Right cardiac atrium (tissue), 5 donors: ENCODE results near the gene MGMT. TPM values are rescaled to one million over a fixed set of nuclear protein-coding genes. Genes with fewer than 3 reads are reported as not detected.

Experiments used
- ATAC-seq, 2 donors: fragments of 200-7000 bp; cut with Tn5 transposase; one replicate each; pipeline versions ENCODE4 v1.8.0 to v1.9.1; 2020; ENCODE audit warnings: moderate library complexity in 2 of 2, mild to moderate bottlenecking in 1 of 2
- DNase-seq, 3 donors: peaks; one replicate each; pipeline ENCODE4 v3.0.0-alpha.2; 2020
- H3K27ac ChIP-seq: one replicate; pipeline ENCODE4 v1.5.1; 2013; ENCODE audit warnings: mild to moderate bottlenecking, low read length, control low read depth, moderate library complexity
- H3K27me3 ChIP-seq: one replicate; pipeline ENCODE4 v1.6.1; 2013; ENCODE audit not compliant: control insufficient read depth, insufficient read depth
- H3K4me1 ChIP-seq: one replicate; pipeline ENCODE4 v1.6.1; 2013; ENCODE audit warnings: low read length; ENCODE audit not compliant: control insufficient read depth, insufficient read depth
- H3K4me3 ChIP-seq: one replicate; pipeline ENCODE4 v1.5.1; 2013; ENCODE audit warnings: low read length, control low read depth
- H3K9me3 ChIP-seq: one replicate; pipeline ENCODE4 v1.6.1; 2013; ENCODE audit warnings: low read length; ENCODE audit not compliant: control insufficient read depth
- WGBS: extraction: QIAGEN DNeasy Blood & Tissue Kit; methylation state at CpG from one replicate; pipeline ENCODE4 v1.1.7; 2013; 5-methylcytosine and 5-hydroxymethylcytosine counted together
- intact Hi-C, 4 donors: fragments of 100-400 bp; cut with DNase I; formaldehyde crosslinking; loops; one replicate each; pipeline versions ENCODE4 v1.11.0 to v1.14.0; 2022 to 2023
- polyA plus RNA-seq: library from polyadenylated mRNA; stranded (reverse); fragments of 200-250 nt; gene quantifications from one replicate; pipeline ENCODE4 v1.2.3, GENCODE V29; 2013
- total RNA-seq, 4 donors: library from RNA; stranded (reverse); fragmentation: NEBNext Ultra II Directional; extraction: Animal tissue kit (Norgen Biotek cat#: 25700); gene quantifications; one replicate each; pipeline ENCODE4 v1.2.1, GENCODE V29; 2021
- donor health status: healthy with polysubstance abuse.
- donor health status: DM: no; HTN: yes; CAD: no.
- donor health status: DM: no; HTN: no; CAD: no.
- donor health status: DM: no; HTN: yes; CAD: no; lungs with severe emphysema.
- donor health status: DM: yes; HTN: yes; CAD: no.

Gene MGMT
- total and polyA plus RNA-seq, 5 donors, result 11.3 to 18.2 (median 13.6) TPM

DNA sequence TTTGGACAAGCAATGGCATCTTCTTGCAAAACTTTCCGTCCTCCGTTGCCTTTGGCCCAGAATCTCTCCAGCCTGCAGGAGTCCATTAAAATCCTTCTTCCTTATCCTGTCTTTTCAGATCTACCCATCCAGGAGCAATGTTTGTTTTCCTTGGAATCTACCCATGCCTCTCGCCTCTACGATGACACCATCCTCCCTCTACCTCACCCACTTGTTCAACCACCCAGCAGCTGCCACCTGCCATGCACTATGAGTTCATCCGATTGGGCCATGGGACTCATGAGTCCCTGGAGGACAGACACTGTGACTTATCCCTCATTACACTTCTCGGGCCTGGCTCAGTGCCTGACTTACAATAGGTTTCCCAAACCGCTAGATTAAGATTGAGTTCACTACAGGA lies 26.8 kb upstream of the MGMT start:
- Histone ChIP-seq H3K9me3 (no peaks in the 10 kb centered on the region), H3K27ac (no peak overlapping the region), H3K4me1 (no peaks in the 10 kb centered on the region), H3K4me3 (no peak overlapping the region), H3K27me3 (no peaks in the 10 kb centered on the region)
- no peak for ATAC-seq
- no peak for DNase-seq
- WGBS, result 93% methylated on average over 7 of the region's 7 CpGs
- intact Hi-C loops, result no loop called here

DNA sequence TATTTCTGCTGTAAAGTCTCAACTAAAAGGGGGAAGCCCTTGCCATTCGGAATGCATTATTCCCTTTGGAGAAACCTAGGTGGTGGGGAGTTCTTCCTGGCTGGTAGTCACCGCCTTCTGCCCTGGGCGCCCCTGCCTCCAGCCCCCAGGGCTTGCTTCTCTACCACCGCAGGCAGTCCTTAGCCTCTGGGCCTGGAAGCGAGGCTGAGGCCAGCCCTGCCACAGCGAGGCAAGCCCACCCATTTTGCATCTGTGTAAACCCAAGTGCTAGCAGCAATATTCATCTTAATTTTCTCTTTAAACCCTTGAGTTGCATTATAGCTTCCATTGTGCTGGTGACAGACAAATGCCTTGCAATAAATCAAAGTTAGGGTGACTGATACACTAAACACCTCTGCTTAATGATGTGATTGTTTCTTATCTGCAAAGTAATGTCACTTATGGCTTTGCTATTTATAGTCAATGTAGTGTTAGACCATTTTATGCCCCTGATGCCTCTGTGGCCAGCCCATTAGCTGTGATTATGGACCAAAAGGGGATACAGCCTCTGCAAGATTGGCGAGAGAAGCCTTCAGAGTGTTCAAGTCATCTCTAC lies 26.2 kb upstream of the MGMT start:
- intact Hi-C loops, result no loop called here
- no peaks in the 10 kb centered on the region for H3K27me3 ChIP-seq
- H3K9me3 ChIP-seq, result no peaks in the 10 kb centered on the region
- no peak overlapping the region for H3K4me3 ChIP-seq
- DNase-seq (no peak), ATAC-seq (no peak)
- H3K4me1 ChIP-seq, result no peaks in the 10 kb centered on the region
- no peak overlapping the region for H3K27ac ChIP-seq
- 93% methylated on average over 7 of the region's 7 CpGs for WGBS

DNA sequence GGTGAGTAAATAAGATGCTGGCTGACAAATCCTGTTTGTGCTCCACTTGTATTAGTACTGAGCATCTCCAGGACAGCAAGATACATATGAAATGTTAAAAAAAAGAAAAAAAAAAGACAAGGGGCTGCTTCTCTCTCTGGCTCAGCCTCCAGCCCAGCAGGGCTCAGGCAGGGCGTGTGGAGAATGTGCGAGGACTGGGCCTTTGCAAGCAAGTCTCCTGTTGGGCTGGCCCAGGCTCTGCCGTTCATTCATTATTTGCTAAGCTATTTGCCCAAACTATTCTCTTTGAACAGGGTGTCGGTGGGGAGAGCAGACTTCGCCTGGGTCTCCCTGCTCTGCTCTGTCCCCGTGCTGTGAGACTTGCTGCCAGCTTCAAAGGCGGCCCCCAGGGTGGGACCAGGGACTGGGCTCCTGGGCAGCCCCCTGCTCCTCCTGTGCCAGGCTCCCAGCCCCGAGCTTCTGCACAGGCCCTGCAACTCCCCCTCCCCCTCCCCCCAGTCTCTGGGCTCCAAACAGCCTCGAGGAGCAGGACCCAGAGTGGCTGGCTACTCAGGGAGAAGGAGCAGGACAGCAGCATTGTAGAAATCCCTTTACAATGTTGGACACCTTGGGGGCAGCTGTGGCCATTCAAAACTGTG lies 25.6 kb upstream of the MGMT start:
- ATAC-seq (no peak), DNase-seq (no peak)
- no peak overlapping the region for H3K27ac ChIP-seq
- 82% methylated on average over 9 of the region's 9 CpGs for WGBS
- no peak overlapping the region for H3K4me3 ChIP-seq
- H3K27me3 ChIP-seq, result no peaks in the 10 kb centered on the region
- H3K9me3 ChIP-seq, result no peaks in the 10 kb centered on the region
- intact Hi-C loops, result no loop called here
- H3K4me1 ChIP-seq, result no peaks in the 10 kb centered on the region

DNA sequence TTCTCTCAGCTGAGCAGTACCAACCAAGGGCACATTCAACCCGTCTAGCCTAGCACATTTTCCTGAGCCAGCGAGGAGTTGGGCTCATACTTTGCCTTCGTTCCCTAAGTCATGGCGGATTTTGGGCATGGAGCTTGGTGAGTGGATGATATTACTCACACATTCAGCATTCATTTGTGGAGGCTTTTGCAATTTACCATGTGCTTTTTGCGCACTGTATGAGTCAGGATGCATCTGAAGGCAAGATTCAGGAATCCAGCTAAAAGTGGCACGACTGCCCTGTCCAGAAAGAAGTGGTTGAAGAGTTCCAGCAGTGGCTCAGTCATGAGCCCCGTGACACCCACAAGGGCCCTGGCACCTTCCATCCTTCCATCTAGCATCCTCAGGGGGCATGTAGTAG lies 24.2 kb upstream of the MGMT start:
- Histone ChIP-seq H3K4me1 (no peaks in the 10 kb centered on the region), H3K9me3 (no peaks in the 10 kb centered on the region), H3K27me3 (no peaks in the 10 kb centered on the region), H3K27ac (no peak overlapping the region), H3K4me3 (no peak overlapping the region)
- WGBS, result 93% methylated on average over 7 of the region's 7 CpGs
- ATAC-seq (no peak), DNase-seq (no peak)
- intact Hi-C loops, result no loop called here

DNA sequence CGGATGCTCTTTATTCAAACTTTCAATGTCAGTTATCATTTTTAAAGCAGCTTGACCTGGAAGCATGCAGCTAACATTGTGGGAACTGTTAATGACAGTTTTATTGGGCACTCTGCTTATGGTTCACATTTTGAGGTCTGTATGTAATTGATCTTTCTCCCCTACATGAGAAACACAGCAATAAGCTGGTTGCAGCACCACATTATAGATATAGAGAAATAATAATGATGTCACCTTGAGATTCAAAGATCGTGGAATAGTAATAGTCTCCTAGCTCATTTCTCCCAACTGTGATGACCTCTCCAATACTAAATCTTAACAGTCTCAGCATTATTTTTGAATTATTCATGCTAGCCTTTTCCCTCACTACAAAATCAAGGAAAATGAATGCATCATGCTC lies 22.7 kb upstream of the MGMT start:
- Histone ChIP-seq H3K4me3 (no peak overlapping the region), H3K27me3 (no peaks in the 10 kb centered on the region), H3K9me3 (no peaks in the 10 kb centered on the region), H3K4me1 (no peaks in the 10 kb centered on the region), H3K27ac (no peak overlapping the region)
- intact Hi-C loops, result no loop called here
- no peak for DNase-seq
- no peak for ATAC-seq
- WGBS, result 91% methylated on average over 2 of the region's 2 CpGs

DNA sequence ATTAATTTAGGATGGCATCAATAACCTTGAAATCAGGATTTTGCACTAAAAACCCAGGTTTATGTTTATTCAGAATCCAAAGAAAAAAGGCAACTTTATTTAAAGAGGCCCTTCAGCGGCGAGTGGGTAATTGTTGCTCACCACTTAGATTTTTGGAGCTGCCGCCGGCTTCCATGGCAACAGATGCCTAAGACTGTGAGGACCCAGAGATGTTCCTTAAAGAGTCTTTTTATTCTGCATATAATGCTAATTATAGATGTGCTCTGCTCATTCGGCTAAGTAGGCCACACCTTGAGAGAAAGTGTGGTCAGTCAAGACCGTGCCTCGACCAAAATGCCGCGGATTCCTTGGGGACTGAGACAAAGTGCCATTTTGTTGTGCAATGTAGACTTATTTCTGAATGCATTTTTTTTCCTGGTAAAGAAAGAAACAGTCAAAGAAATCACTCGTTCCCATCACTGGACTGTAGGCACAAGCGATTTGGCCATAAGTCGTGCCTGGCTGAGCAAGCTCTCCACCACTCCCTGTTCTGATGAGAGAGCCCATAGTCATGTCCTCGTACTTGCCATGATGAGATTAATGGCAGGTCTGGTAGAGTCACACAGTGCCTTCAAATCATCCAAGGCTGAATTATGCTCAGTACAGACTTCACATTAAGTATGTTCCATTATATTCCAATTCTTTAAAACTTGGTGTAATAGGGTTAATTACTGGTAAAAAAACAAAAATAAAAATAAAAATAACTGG lies 21.4 kb upstream of the MGMT start:
- ATAC-seq, result no peak

DNA sequence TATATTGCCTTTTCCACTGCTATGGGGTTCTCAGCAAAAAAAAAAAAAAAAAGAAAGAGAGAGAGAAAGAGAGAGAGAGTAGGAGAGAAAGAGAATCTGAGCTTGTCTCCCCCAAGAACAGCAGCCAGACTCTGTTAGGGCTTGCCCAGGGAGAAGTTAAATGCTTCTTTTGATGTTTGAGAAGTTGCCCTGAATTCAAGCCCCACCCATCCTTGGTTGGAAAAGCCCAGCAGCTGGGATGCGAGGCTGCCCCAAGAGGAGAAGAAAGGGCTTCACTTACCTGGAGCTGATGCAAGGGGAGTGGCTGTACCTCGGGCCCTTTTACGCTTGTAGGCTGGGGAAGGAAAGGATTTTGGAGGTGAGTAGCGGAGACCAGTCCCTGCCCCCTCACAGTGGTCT lies 20.9 kb upstream of the MGMT start:
- no peak overlapping the region for H3K27ac ChIP-seq
- WGBS, result 89% methylated on average over 4 of the region's 4 CpGs
- H3K4me3 ChIP-seq, result no peak overlapping the region
- intact Hi-C loops, result no loop called here
- ATAC-seq (no peak), DNase-seq (no peak)
- no peaks in the 10 kb centered on the region for H3K27me3 ChIP-seq
- H3K4me1 ChIP-seq, result no peaks in the 10 kb centered on the region
- no peaks in the 10 kb centered on the region for H3K9me3 ChIP-seq

More for the DNA sequence above, 21.4 kb upstream of the MGMT start:
- no peaks in the 10 kb centered on the region for H3K9me3 ChIP-seq
- no peak for DNase-seq
- no peaks in the 10 kb centered on the region for H3K27me3 ChIP-seq
- H3K4me3 ChIP-seq, result no peak overlapping the region
- 93% methylated on average over 13 of the region's 13 CpGs for WGBS
- no peaks in the 10 kb centered on the region for H3K4me1 ChIP-seq
- no peak overlapping the region for H3K27ac ChIP-seq
- intact Hi-C loops, result no loop called here

DNA sequence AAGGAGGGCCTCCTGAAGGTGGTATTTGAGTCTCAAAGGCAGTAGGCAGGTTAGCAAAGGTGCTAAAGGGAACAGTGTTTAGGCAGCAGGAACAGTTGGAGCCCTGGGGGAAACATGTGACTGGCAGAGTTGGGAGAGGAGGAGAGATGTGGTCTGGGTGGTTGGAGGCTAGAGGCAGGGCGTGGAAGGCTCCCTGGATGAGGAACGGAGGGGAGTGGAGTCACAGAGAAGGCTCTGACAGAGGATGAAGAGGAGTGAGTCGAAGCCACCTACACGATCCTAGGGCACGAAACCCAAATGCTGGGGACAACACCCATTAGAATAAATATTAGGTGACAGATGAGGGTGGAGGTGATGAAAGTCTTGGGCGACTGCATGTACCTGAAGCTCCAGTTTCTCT lies 19.6 kb upstream of the MGMT start:
- H3K27me3 ChIP-seq, result no peaks in the 10 kb centered on the region
- ATAC-seq (no peak), DNase-seq (no peak)
- intact Hi-C loops, result no loop called here
- WGBS, result 95% methylated on average over 6 of the region's 6 CpGs
- no peaks in the 10 kb centered on the region for H3K4me1 ChIP-seq
- no peak overlapping the region for H3K4me3 ChIP-seq
- H3K9me3 ChIP-seq, result no peaks in the 10 kb centered on the region
- no peak overlapping the region for H3K27ac ChIP-seq

DNA sequence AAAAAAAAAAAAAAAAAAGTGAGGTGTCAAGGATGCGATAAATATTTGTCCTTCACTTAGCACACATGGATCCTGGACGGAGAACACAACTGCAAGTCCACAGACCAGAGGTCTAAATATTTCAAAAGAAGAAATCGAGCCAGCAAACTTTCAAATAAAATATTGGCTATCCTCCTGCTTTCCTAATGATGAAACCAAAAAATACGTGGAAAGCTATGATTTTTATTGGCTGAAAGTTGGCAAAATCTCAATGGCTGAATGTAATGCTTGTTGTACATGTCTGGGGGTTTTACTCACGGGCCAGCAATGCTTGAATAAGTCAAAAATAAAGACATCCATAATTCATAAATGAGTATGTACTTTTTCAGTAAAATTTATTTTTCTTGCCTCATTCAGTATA lies 19.0 kb upstream of the MGMT start:
- ATAC-seq, result no peak
- no peaks in the 10 kb centered on the region for H3K4me1 ChIP-seq

DNA sequence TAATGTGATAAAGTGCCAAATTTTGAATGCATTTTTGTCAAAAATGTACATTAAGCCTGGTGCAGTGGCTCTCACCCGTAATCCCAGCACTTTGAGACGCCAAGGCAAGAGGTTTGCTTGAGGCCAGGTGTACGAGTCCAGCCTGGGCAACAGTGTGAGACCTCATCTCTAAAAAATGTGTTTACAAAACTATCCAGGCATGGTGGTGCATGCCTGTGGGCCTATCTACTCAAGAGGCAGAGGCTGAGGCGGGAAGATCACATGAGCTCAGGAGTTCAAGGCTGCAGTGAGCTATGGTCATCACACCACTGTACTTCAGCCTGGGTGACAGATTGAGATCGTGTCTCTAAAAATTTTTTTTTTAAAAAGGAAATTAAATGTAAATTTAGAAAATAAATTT lies 18.5 kb upstream of the MGMT start:
- intact Hi-C loops, result no loop called here
- Histone ChIP-seq H3K27me3 (no peaks in the 10 kb centered on the region), H3K27ac (no peak overlapping the region), H3K9me3 (no peaks in the 10 kb centered on the region), H3K4me1 (no peaks in the 10 kb centered on the region), H3K4me3 (no peak overlapping the region)
- no peak for DNase-seq
- WGBS, result 92% methylated on average over 5 of the region's 5 CpGs
- no peak for ATAC-seq

More for the DNA sequence above, 19.0 kb upstream of the MGMT start:
- Histone ChIP-seq H3K4me3 (no peak overlapping the region), H3K9me3 (no peaks in the 10 kb centered on the region), H3K27me3 (no peaks in the 10 kb centered on the region), H3K27ac (no peak overlapping the region)
- 89% methylated on average over 5 of the region's 5 CpGs for WGBS
- DNase-seq, result no peak
- intact Hi-C loops, result no loop called here

DNA sequence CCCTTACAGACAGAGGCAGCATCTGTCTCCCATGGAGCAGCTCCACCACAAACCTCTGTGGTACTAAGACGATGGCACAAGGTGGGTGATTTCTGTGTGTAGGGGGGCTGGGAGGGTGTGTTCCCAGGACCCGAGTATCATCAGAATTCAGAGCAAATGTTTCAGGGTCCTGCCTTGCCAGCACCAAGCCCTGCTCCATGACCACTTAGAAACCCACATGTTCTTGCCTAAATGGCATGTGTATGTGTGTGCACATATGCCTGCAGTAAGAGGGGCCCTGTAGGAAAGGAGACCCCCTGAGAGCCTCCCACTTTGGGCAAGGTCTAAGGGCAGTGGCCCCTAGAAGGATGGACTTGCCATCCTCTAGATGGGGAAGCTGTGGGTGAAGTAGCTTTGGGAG lies 17.1 kb upstream of the MGMT start:
- no peak for ATAC-seq
- Histone ChIP-seq H3K27ac (no peak overlapping the region), H3K27me3 (no peaks in the 10 kb centered on the region), H3K4me1 (no peaks in the 10 kb centered on the region), H3K4me3 (no peak overlapping the region), H3K9me3 (no peaks in the 10 kb centered on the region)
- no peak for DNase-seq
- WGBS, result 88% methylated on average over 2 of the region's 2 CpGs
- intact Hi-C loops, result no loop called here
